Upper lobe of left lung (tissue), 6 donors: ENCODE data around the gene TSC22D4. TPM values are rescaled to one million over a fixed set of nuclear protein-coding genes. Genes with fewer than 3 reads are reported as not detected.
"Not testable (repeated sequence)": the region's sequence is repeated elsewhere in the genome, so short reads cannot be mapped to it uniquely, and the experiment has no call there.

Source experiments
- ATAC-seq, 2 donors: fragments of 200-7000 bp; cut with Tn5 transposase; one replicate each; pipeline ENCODE4 v1.9.1; 2022; ENCODE audit warnings: mild to moderate bottlenecking in 2 of 2, moderate library complexity in 2 of 2; ENCODE audit not compliant: low FRiP score in 2 of 2
- DNase-seq, 2 donors: peaks; one replicate each; pipeline ENCODE4 v3.0.0-alpha.2; 2019 to 2020
- H3K27ac ChIP-seq, 4 donors: fragments of 200-600 bp; sonication (generic); one replicate each; pipeline ENCODE4 v1.5.1; 2016 to 2019
- H3K27me3 ChIP-seq, 4 donors: fragments of 200-600 bp; sonication (generic); one replicate each; pipeline ENCODE4 v1.5.1; 2017 to 2019
- H3K36me3 ChIP-seq, 4 donors: fragments of 200-600 bp; sonication (generic); one replicate each; pipeline ENCODE4 v1.5.1; 2016 to 2019
- H3K4me1 ChIP-seq, 4 donors: fragments of 200-600 bp; sonication (generic); one replicate each; pipeline ENCODE4 v1.5.1; 2018 to 2019
- H3K4me3 ChIP-seq, 4 donors: fragments of 200-600 bp; sonication (generic); one replicate each; pipeline ENCODE4 v1.5.1; 2017 to 2019; ENCODE audit warnings: mild to moderate bottlenecking in 2 of 4, moderate library complexity in 1 of 4
- H3K9me3 ChIP-seq, 4 donors: fragments of 200-600 bp; sonication (generic); one replicate each; pipeline ENCODE4 v1.5.1; 2018 to 2019
- EP300 ChIP-seq, 4 donors: sonication (generic); formaldehyde crosslinking; IDR thresholded peaks; one replicate each; pipeline ENCODE4 v1.5.1; 2017; ENCODE audit warnings: antibody characterized with exemption in 4 of 4, control low read depth in 2 of 4
- POLR2A ChIP-seq, 4 donors: fragments of 450-650 bp; IDR thresholded peaks; one replicate each; pipeline ENCODE4 v1.5.1; 2016 to 2017; ENCODE audit warnings: antibody characterized with exemption in 4 of 4, mild to moderate bottlenecking in 2 of 4
- POLR2AphosphoS5 ChIP-seq, 2 donors: sonication (generic); formaldehyde crosslinking; IDR thresholded peaks; one replicate each; pipeline ENCODE4 v1.5.1; 2017; ENCODE audit warnings: antibody characterized with exemption in 2 of 2
- WGBS, 2 donors: methylation state at CpG; one replicate each; pipeline ENCODE4 v1.1.5; 2017 to 2018; 5-methylcytosine and 5-hydroxymethylcytosine counted together
- total RNA-seq, 6 donors: library from RNA; depleted of rRNA in 4 of 6; stranded (reverse); fragments of >200 nt in 4 of 6; gene quantifications; one replicate each; pipeline versions ENCODE4 v1.1.0 to v1.2.1, GENCODE V29; 2016 to 2021
- TF ChIP-seq, protein P1 (sequence below), 6 experiments: fragments of 450-650 bp in 4 of 6; fragments of 200-600 bp in 2 of 6; sonication (generic) in 2 of 6; IDR thresholded peaks; one replicate each; pipeline ENCODE4 v1.5.1; 2016 to 2019; ENCODE audit warnings: antibody characterized with exemption in 6 of 6
- donor health status: DM: no; HTN: no; CAD: no; lungs with moderate emphysema.
- donor health status: DM: no; HTN: yes; CAD: no; lungs with severe emphysema.

TSC22D4 gene
- total RNA-seq, 6 donors from 2014 or later, result 25.7 to 91.2 (median 69.0) TPM

DNA sequence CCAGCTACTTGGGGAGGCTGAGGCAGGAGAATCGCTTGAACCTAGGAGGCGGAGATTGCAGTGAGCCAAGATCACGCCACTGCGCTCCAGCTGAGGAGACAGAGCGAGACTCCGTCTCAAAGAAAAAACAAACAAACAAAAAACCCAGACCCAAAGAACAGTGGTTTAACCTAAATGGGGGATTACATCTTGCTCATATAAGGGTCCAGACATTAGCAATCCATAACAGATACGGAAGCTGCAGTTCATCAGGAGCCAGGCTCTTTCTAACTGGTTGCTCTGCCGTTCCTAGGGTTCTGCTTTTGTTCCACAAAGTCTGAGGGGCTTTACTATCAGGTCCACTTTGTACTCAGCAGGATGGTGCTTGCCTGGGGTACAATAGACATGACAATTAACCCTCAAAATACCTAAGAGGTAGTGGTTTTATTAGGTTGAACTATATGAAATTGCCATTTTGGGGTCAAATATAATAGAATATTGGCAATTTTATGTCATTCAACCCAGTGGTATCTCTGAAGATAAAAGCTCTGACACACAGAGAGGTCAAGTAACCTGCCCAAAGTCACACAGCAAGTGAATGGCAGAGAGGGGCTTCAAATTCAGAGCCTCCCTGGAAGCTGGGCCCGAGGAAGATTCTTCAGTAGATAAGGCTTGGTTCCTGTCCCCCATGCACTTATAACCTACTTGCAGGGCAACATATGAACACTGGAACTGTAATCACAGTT is 26.0 kb upstream of the TSC22D4 start:
- no peaks in the 10 kb centered on the region for H3K4me1 ChIP-seq
- H3K27ac ChIP-seq, result no peak overlapping the region
- no peak for DNase-seq
- no peak for ATAC-seq
- no peak overlapping the region for H3K4me3 ChIP-seq
- WGBS, 2 donors, result 95 to 96% methylated on average over 9 of the region's 9 CpGs
- no peaks in the 10 kb centered on the region for H3K9me3 ChIP-seq
- no peaks in the 10 kb centered on the region for H3K27me3 ChIP-seq
- no peaks in the 10 kb centered on the region for H3K36me3 ChIP-seq
- TF ChIP-seq EP300 (IDR thresholded peaks at IDR 0.05) (no peak), POLR2AphosphoS5 (IDR thresholded peaks at IDR 0.05) (no peak), POLR2A (IDR thresholded peaks at IDR 0.05) (no peak)
- TF ChIP-seq, protein P1, sequence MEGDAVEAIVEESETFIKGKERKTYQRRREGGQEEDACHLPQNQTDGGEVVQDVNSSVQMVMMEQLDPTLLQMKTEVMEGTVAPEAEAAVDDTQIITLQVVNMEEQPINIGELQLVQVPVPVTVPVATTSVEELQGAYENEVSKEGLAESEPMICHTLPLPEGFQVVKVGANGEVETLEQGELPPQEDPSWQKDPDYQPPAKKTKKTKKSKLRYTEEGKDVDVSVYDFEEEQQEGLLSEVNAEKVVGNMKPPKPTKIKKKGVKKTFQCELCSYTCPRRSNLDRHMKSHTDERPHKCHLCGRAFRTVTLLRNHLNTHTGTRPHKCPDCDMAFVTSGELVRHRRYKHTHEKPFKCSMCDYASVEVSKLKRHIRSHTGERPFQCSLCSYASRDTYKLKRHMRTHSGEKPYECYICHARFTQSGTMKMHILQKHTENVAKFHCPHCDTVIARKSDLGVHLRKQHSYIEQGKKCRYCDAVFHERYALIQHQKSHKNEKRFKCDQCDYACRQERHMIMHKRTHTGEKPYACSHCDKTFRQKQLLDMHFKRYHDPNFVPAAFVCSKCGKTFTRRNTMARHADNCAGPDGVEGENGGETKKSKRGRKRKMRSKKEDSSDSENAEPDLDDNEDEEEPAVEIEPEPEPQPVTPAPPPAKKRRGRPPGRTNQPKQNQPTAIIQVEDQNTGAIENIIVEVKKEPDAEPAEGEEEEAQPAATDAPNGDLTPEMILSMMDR (IDR thresholded peaks at IDR 0.05), result no peak

DNA sequence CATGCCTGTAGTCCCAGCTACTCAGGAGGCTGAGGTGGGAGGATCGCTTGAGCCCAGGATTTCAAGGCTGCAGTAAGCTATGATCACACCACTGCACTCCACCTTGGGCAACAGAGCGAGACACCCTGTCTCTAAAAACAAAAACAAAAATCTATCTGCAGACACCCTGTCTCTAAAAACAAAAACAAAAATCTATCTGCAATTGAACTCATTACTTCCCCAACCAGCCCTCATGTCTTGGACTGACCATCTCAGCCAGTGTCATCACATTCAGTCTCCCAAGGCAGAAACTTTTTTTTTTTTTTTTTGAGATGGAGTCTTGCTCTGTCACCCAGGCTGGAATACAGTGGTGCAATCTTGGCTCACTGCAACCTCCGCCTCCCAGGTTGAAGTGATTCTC is 25.0 kb upstream of the TSC22D4 start:
- not testable (repeated sequence) for H3K4me3 ChIP-seq, H3K36me3 ChIP-seq, DNase-seq, ATAC-seq, H3K27ac ChIP-seq, H3K9me3 ChIP-seq, H3K27me3 ChIP-seq, H3K4me1 ChIP-seq
- WGBS, 2 donors, result 98 to 100% methylated on average over 3 of the region's 3 CpGs

DNA sequence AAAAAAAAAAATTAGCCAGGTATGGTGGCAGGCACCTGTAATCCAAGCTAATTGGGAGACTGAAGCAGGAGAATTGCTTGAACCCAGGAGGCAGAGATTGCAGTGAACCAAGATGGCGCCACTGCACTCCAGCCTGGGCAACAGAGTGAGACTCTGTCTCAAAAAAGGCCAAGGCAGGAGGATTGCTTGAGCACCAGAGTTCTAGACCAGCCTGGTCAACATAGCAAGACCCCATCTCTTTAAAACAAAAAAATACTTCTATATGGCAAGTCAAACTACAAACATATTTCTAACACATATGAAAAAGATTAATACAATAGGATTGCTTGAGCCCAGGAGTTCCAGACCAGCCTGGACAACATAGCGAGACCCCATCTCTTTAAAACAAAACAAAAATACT is 21.7 kb upstream of the TSC22D4 start:
- H3K27me3 ChIP-seq, H3K4me3 ChIP-seq, DNase-seq, H3K27ac ChIP-seq, H3K4me1 ChIP-seq, H3K36me3 ChIP-seq, ATAC-seq, H3K9me3 ChIP-seq: not testable (repeated sequence)
- WGBS, 2 donors, result 88 to 93% methylated on average over 2 of the region's 2 CpGs

DNA sequence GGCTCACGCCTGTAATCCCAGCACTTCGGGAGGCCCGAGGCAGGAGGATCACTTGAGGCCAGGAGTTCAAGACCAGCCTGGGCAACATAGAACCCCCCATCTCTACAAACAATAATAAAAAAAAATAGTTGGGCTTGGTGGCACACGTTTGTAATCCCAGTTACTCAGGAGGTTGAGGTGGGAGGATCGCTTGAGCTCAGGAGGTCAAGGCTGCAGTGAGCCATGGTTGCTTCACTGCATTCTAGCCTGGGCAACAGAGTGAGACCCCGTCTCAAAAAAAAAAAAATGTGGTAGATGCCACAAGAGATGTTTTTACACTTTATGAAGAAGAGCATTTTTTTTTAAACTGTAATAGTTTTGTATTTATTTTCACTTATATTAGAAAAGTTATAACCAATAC is 17.5 kb upstream of the TSC22D4 start:
- Histone ChIP-seq H3K36me3 (no peaks in the 10 kb centered on the region), H3K4me3 (no peak overlapping the region), H3K9me3 (no peaks in the 10 kb centered on the region), H3K4me1 (peaks cover 11 to 14% (median 13%) of the 10 kb centered on the region in 4 donors), H3K27ac (no peak overlapping the region), H3K27me3 (no peaks in the 10 kb centered on the region)
- 82 to 85% methylated on average over 6 of the region's 6 CpGs for WGBS, 2 donors
- no peak for DNase-seq
- no peak for ATAC-seq
- TF ChIP-seq EP300 (IDR thresholded peaks at IDR 0.05), result no peak
- TF ChIP-seq POLR2AphosphoS5 (IDR thresholded peaks at IDR 0.05), result no peak
- TF ChIP-seq POLR2A (IDR thresholded peaks at IDR 0.05), result no peak
- TF ChIP-seq, protein P1 (IDR thresholded peaks at IDR 0.05), result no peak

DNA sequence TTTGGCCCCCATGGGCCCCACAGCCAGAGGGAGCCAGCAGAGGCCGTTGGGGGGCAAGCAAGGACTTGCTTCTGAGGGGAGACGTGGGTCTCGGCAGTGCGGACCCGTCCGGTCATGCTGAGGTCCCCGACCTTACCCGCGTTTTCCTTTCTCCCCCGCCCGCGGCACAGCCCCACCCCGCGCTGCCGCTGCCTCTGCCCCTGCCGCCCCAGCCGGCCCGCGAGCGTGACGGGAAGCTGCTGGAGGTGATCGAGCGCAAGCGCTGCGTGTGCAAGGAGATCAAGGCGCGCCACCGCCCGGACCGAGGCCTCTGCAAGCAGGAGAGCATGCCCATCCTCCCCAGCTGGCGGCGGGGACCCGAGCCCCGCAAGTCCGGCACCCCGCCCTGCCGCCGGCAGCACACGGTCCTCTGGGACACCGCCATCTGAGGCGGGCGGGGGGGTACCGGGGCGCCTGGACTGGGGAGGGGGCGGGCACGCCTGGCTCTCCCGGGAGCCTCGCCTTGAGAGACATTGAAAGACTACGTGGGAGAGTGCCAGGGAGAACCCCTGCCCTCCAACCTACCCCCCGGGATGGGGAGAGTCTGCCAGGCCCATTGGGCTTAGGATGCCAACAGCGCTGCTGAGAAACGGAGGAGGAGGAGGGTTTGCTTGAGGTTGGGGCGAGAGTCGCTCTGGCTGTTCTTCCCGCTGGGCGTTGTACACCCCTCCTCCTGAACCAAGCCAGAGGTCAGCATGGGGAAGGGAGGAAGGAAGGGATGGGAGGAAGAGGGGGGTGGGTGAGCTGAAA is 14.7 kb upstream of the TSC22D4 start:
- 9 to 19% methylated on average over 10 to 18 of the region's 56 CpGs for WGBS, 2 donors

More for the DNA sequence above, 14.7 kb upstream of the TSC22D4 start:
- H3K36me3 ChIP-seq, result no peaks in the 10 kb centered on the region
- H3K27ac ChIP-seq, result no peak overlapping the region
- H3K4me3 ChIP-seq, result peak overlapping the region in 3 of 4 donors; percentile 35 to 46 (median 41)
- H3K4me1 ChIP-seq, result peaks cover 11 to 14% (median 13%) of the 10 kb centered on the region in 4 donors
- no peaks in the 10 kb centered on the region for H3K27me3 ChIP-seq
- ATAC-seq (peak in 1 of 2 donors; percentile 66), DNase-seq (peak in 1 of 2 donors; percentile 92)
- H3K9me3 ChIP-seq, result no peaks in the 10 kb centered on the region
- TF ChIP-seq EP300 (IDR thresholded peaks at IDR 0.05) (no peak), POLR2A (IDR thresholded peaks at IDR 0.05) (no peak), POLR2AphosphoS5 (IDR thresholded peaks at IDR 0.05) (no peak)
- TF ChIP-seq, protein P1 (IDR thresholded peaks at IDR 0.05), result peak in 1 of 6 experiments; percentile 11
